ENCODE results near the gene GRIK3.

GRIK3 gene

GRCh38 chr1:36829066-36829465 lies 205.2 kb downstream of the GRIK3 start:
- no peaks in the 10 kb centered on the region for H3K9me3 ChIP-seq (ENCODE audit: control insufficient read depth in 1 of 2, low read length in 2 of 2)
- H3K27ac ChIP-seq (ENCODE audit: low read depth, low read length): no peak overlapping the region
- H3K36me3 ChIP-seq (ENCODE audit: control insufficient read depth in 1 of 2, insufficient read depth in 2 of 2, low read length in 2 of 2): no peaks in the 10 kb centered on the region
- no peaks in the 10 kb centered on the region for H3K4me1 ChIP-seq (ENCODE audit: control insufficient read depth in 1 of 2, insufficient read depth in 2 of 2, low read length in 2 of 2)
- H3K9ac ChIP-seq (ENCODE audit: low read depth in 1 of 2, low read length in 2 of 2): no peak overlapping the region
- no peak overlapping the region for H3K4me3 ChIP-seq (ENCODE audit: low read depth in 1 of 2, low read length in 2 of 2)
- H3K27me3 ChIP-seq (ENCODE audit: control insufficient read depth in 1 of 2, insufficient read depth in 2 of 2, low read length in 2 of 2): peaks cover 3 to 6% of the 10 kb centered on the region in 2 donors

GRCh38 chr1:36825226-36825625 lies 209.1 kb downstream of the GRIK3 start:
- H3K27me3 ChIP-seq (ENCODE audit: control insufficient read depth in 1 of 2, insufficient read depth in 2 of 2, low read length in 2 of 2): no peaks in the 10 kb centered on the region
- no peaks in the 10 kb centered on the region for H3K9me3 ChIP-seq (ENCODE audit: control insufficient read depth in 1 of 2, low read length in 2 of 2)

GRCh38 chr1:36824390-36824861 lies 209.9 kb downstream of the GRIK3 start:
- H3K9ac ChIP-seq (ENCODE audit: low read depth in 1 of 2, low read length in 2 of 2): no peak overlapping the region
- no peaks in the 10 kb centered on the region for H3K36me3 ChIP-seq (ENCODE audit: control insufficient read depth in 1 of 2, insufficient read depth in 2 of 2, low read length in 2 of 2)
- H3K9me3 ChIP-seq (ENCODE audit: control insufficient read depth in 1 of 2, low read length in 2 of 2): no peaks in the 10 kb centered on the region
- no peak overlapping the region for H3K4me3 ChIP-seq (ENCODE audit: low read depth in 1 of 2, low read length in 2 of 2)
- H3K27me3 ChIP-seq (ENCODE audit: control insufficient read depth in 1 of 2, insufficient read depth in 2 of 2, low read length in 2 of 2): no peaks in the 10 kb centered on the region
- no peaks in the 10 kb centered on the region for H3K4me1 ChIP-seq (ENCODE audit: control insufficient read depth in 1 of 2, insufficient read depth in 2 of 2, low read length in 2 of 2)
- no peak overlapping the region for H3K27ac ChIP-seq (ENCODE audit: low read depth, low read length)

More at GRCh38 chr1:36825226-36825625, 209.1 kb downstream of the GRIK3 start:
- H3K4me1 ChIP-seq (ENCODE audit: control insufficient read depth in 1 of 2, insufficient read depth in 2 of 2, low read length in 2 of 2): no peaks in the 10 kb centered on the region
- H3K9ac ChIP-seq (ENCODE audit: low read depth in 1 of 2, low read length in 2 of 2): no peak overlapping the region
- H3K27ac ChIP-seq (ENCODE audit: low read depth, low read length): no peak overlapping the region
- H3K36me3 ChIP-seq (ENCODE audit: control insufficient read depth in 1 of 2, insufficient read depth in 2 of 2, low read length in 2 of 2): no peaks in the 10 kb centered on the region
- no peak overlapping the region for H3K4me3 ChIP-seq (ENCODE audit: low read depth in 1 of 2, low read length in 2 of 2)

GRCh38 chr1:36822648-36823047 lies 211.7 kb downstream of the GRIK3 start:
- H3K27me3 ChIP-seq (ENCODE audit: control insufficient read depth in 1 of 2, insufficient read depth in 2 of 2, low read length in 2 of 2): no peaks in the 10 kb centered on the region
- no peak overlapping the region for H3K9ac ChIP-seq (ENCODE audit: low read depth in 1 of 2, low read length in 2 of 2)
- no peaks in the 10 kb centered on the region for H3K9me3 ChIP-seq (ENCODE audit: control insufficient read depth in 1 of 2, low read length in 2 of 2)
- H3K4me1 ChIP-seq (ENCODE audit: control insufficient read depth in 1 of 2, insufficient read depth in 2 of 2, low read length in 2 of 2): no peaks in the 10 kb centered on the region
- H3K36me3 ChIP-seq (ENCODE audit: control insufficient read depth in 1 of 2, insufficient read depth in 2 of 2, low read length in 2 of 2): no peaks in the 10 kb centered on the region
- no peak overlapping the region for H3K4me3 ChIP-seq (ENCODE audit: low read depth in 1 of 2, low read length in 2 of 2)
- no peak overlapping the region for H3K27ac ChIP-seq (ENCODE audit: low read depth, low read length)

- H3K9me3 ChIP-seq (ENCODE audit: control insufficient read depth in 1 of 2, low read length in 2 of 2): no peaks in the 10 kb centered on the region
- H3K36me3 ChIP-seq (ENCODE audit: control insufficient read depth in 1 of 2, insufficient read depth in 2 of 2, low read length in 2 of 2): no peaks in the 10 kb centered on the region
- no peak overlapping the region for H3K4me3 ChIP-seq (ENCODE audit: low read depth in 1 of 2, low read length in 2 of 2)
- no peaks in the 10 kb centered on the region for H3K27me3 ChIP-seq (ENCODE audit: control insufficient read depth in 1 of 2, insufficient read depth in 2 of 2, low read length in 2 of 2)
- H3K9ac ChIP-seq (ENCODE audit: low read depth in 1 of 2, low read length in 2 of 2): no peak overlapping the region
- H3K27ac ChIP-seq (ENCODE audit: low read depth, low read length): no peak overlapping the region
- H3K4me1 ChIP-seq (ENCODE audit: control insufficient read depth in 1 of 2, insufficient read depth in 2 of 2, low read length in 2 of 2): no peaks in the 10 kb centered on the region
Observed at GRCh38 chr1:36821386-36821785, 212.9 kb downstream of the GRIK3 start.

- H3K9ac ChIP-seq (ENCODE audit: low read depth in 1 of 2, low read length in 2 of 2): no peak overlapping the region
- no peaks in the 10 kb centered on the region for H3K36me3 ChIP-seq (ENCODE audit: control insufficient read depth in 1 of 2, insufficient read depth in 2 of 2, low read length in 2 of 2)
- H3K27ac ChIP-seq (ENCODE audit: low read depth, low read length): no peak overlapping the region
- H3K27me3 ChIP-seq (ENCODE audit: control insufficient read depth in 1 of 2, insufficient read depth in 2 of 2, low read length in 2 of 2): no peaks in the 10 kb centered on the region
- no peaks in the 10 kb centered on the region for H3K4me1 ChIP-seq (ENCODE audit: control insufficient read depth in 1 of 2, insufficient read depth in 2 of 2, low read length in 2 of 2)
- H3K9me3 ChIP-seq (ENCODE audit: control insufficient read depth in 1 of 2, low read length in 2 of 2): no peaks in the 10 kb centered on the region
- no peak overlapping the region for H3K4me3 ChIP-seq (ENCODE audit: low read depth in 1 of 2, low read length in 2 of 2)
Observed at GRCh38 chr1:36818771-36819170, 215.5 kb downstream of the GRIK3 start.

- Histone ChIP-seq H3K36me3 (ENCODE audit: control insufficient read depth in 1 of 2, insufficient read depth in 2 of 2, low read length in 2 of 2) (no peaks in the 10 kb centered on the region), H3K9ac (ENCODE audit: low read depth in 1 of 2, low read length in 2 of 2) (no peak overlapping the region), H3K4me1 (ENCODE audit: control insufficient read depth in 1 of 2, insufficient read depth in 2 of 2, low read length in 2 of 2) (no peaks in the 10 kb centered on the region), H3K4me3 (ENCODE audit: low read depth in 1 of 2, low read length in 2 of 2) (no peak overlapping the region), H3K9me3 (ENCODE audit: control insufficient read depth in 1 of 2, low read length in 2 of 2) (no peaks in the 10 kb centered on the region), H3K27me3 (ENCODE audit: control insufficient read depth in 1 of 2, insufficient read depth in 2 of 2, low read length in 2 of 2) (no peaks in the 10 kb centered on the region), H3K27ac (ENCODE audit: low read depth, low read length) (no peak overlapping the region)
Observed at GRCh38 chr1:36816348-36816747, 218.0 kb downstream of the GRIK3 start.

GRCh38 chr1:36814774-36815173 lies 219.5 kb downstream of the GRIK3 start:
- H3K27me3 ChIP-seq (ENCODE audit: control insufficient read depth in 1 of 2, insufficient read depth in 2 of 2, low read length in 2 of 2): no peaks in the 10 kb centered on the region
- no peaks in the 10 kb centered on the region for H3K4me1 ChIP-seq (ENCODE audit: control insufficient read depth in 1 of 2, insufficient read depth in 2 of 2, low read length in 2 of 2)
- no peaks in the 10 kb centered on the region for H3K36me3 ChIP-seq (ENCODE audit: control insufficient read depth in 1 of 2, insufficient read depth in 2 of 2, low read length in 2 of 2)
- H3K27ac ChIP-seq (ENCODE audit: low read depth, low read length): no peak overlapping the region
- no peak overlapping the region for H3K9ac ChIP-seq (ENCODE audit: low read depth in 1 of 2, low read length in 2 of 2)
- H3K9me3 ChIP-seq (ENCODE audit: control insufficient read depth in 1 of 2, low read length in 2 of 2): no peaks in the 10 kb centered on the region
- no peak overlapping the region for H3K4me3 ChIP-seq (ENCODE audit: low read depth in 1 of 2, low read length in 2 of 2)

GRCh38 chr1:36814083-36814482 lies 220.2 kb downstream of the GRIK3 start:
- no peak overlapping the region for H3K27ac ChIP-seq (ENCODE audit: low read depth, low read length)
- H3K4me3 ChIP-seq (ENCODE audit: low read depth in 1 of 2, low read length in 2 of 2): no peak overlapping the region
- no peak overlapping the region for H3K9ac ChIP-seq (ENCODE audit: low read depth in 1 of 2, low read length in 2 of 2)
- H3K9me3 ChIP-seq (ENCODE audit: control insufficient read depth in 1 of 2, low read length in 2 of 2): no peaks in the 10 kb centered on the region
- no peaks in the 10 kb centered on the region for H3K36me3 ChIP-seq (ENCODE audit: control insufficient read depth in 1 of 2, insufficient read depth in 2 of 2, low read length in 2 of 2)
- no peaks in the 10 kb centered on the region for H3K27me3 ChIP-seq (ENCODE audit: control insufficient read depth in 1 of 2, insufficient read depth in 2 of 2, low read length in 2 of 2)
- H3K4me1 ChIP-seq (ENCODE audit: control insufficient read depth in 1 of 2, insufficient read depth in 2 of 2, low read length in 2 of 2): no peaks in the 10 kb centered on the region

GRCh38 chr1:36807262-36807661 lies 227.1 kb downstream of the GRIK3 start:
- no peaks in the 10 kb centered on the region for H3K36me3 ChIP-seq (ENCODE audit: control insufficient read depth in 1 of 2, insufficient read depth in 2 of 2, low read length in 2 of 2)
- H3K9ac ChIP-seq (ENCODE audit: low read depth in 1 of 2, low read length in 2 of 2): no peak overlapping the region
- H3K9me3 ChIP-seq (ENCODE audit: control insufficient read depth in 1 of 2, low read length in 2 of 2): no peaks in the 10 kb centered on the region
- H3K27me3 ChIP-seq (ENCODE audit: control insufficient read depth in 1 of 2, insufficient read depth in 2 of 2, low read length in 2 of 2): peaks cover 0 to 5% of the 10 kb centered on the region in 2 donors
- no peak overlapping the region for H3K4me3 ChIP-seq (ENCODE audit: low read depth in 1 of 2, low read length in 2 of 2)
- no peak overlapping the region for H3K27ac ChIP-seq (ENCODE audit: low read depth, low read length)
- peaks cover 0 to 4% of the 10 kb centered on the region in 2 donors for H3K4me1 ChIP-seq (ENCODE audit: control insufficient read depth in 1 of 2, insufficient read depth in 2 of 2, low read length in 2 of 2)
